Endodermal cell (in vitro differentiated cells): ENCODE measurements around the gene PSMA7. TPM values are rescaled to one million over a fixed set of nuclear protein-coding genes. Genes with fewer than 3 reads are reported as not detected.
"Not testable (repeated sequence)": the region's sequence is repeated elsewhere in the genome, so short reads cannot be mapped to it uniquely, and the experiment has no call there.

Experiments used
- DNase-seq: peaks from one replicate; pipeline ENCODE4 v3.0.0-alpha.2; 2017
- H3K27ac ChIP-seq: 2 replicates; pipeline ENCODE4 v1.5.1; 2013; ENCODE audit warnings: mild to moderate bottlenecking, low read depth, low read length, moderate library complexity
- H3K27me3 ChIP-seq: 2 replicates; pipeline ENCODE4 v1.6.1; 2013; ENCODE audit warnings: mild to moderate bottlenecking, low read length, moderate library complexity; ENCODE audit not compliant: insufficient read depth, control insufficient read depth, poor library complexity, severe bottlenecking
- H3K36me3 ChIP-seq: 2 replicates; pipeline ENCODE4 v1.7.0; 2013; ENCODE audit warnings: mild to moderate bottlenecking, low read length, moderate library complexity; ENCODE audit not compliant: control insufficient read depth, insufficient read depth
- H3K4me1 ChIP-seq: one replicate; pipeline ENCODE4 v1.7.0; 2013; ENCODE audit warnings: low read length; ENCODE audit not compliant: control insufficient read depth, insufficient read depth
- H3K4me3 ChIP-seq: 2 replicates; pipeline ENCODE4 v1.5.1; 2013; ENCODE audit warnings: mild to moderate bottlenecking, low read length, moderate library complexity
- H3K9ac ChIP-seq: 2 replicates; pipeline ENCODE4 v1.6.1; 2013; ENCODE audit warnings: mild to moderate bottlenecking, low read length, moderate library complexity; ENCODE audit not compliant: poor library complexity, severe bottlenecking; ENCODE audit errors: extremely low read depth
- H3K9me3 ChIP-seq: 2 replicates; pipeline ENCODE4 v1.6.1; 2013; ENCODE audit warnings: mild to moderate bottlenecking, low read length, moderate library complexity; ENCODE audit not compliant: control insufficient read depth
- H3K27ac Mint-ChIP-seq: 2 replicates; pipeline ENCODE4 v1.8.0; 2020; ENCODE audit warnings: mixed read lengths
- H3K27me3 Mint-ChIP-seq: 2 replicates; pipeline ENCODE4 v1.8.0; 2021; ENCODE audit warnings: mild to moderate bottlenecking, mixed read lengths; ENCODE audit not compliant: insufficient read depth
- H3K36me3 Mint-ChIP-seq: 2 replicates; pipeline ENCODE4 v1.8.0; 2020; ENCODE audit warnings: low read depth, mixed read lengths
- H3K4me1 Mint-ChIP-seq: 2 replicates; pipeline ENCODE4 v1.8.0; 2020; ENCODE audit warnings: mixed read lengths
- H3K4me3 Mint-ChIP-seq: 2 replicates; pipeline ENCODE4 v1.8.0; 2020; ENCODE audit warnings: mild to moderate bottlenecking, moderate library complexity, mixed read lengths
- H3K9me3 Mint-ChIP-seq: 2 replicates; pipeline ENCODE4 v1.8.0; 2020; ENCODE audit warnings: mild to moderate bottlenecking, mixed read lengths
- CTCF ChIP-seq: fragments of 200-600 bp; sonication (generic); conservative IDR thresholded peaks from 2 replicates; pipeline ENCODE4 v1.5.0; 2021; ENCODE audit warnings: antibody characterized with exemption, mild to moderate bottlenecking
- WGBS, 2 experiments: methylation state at CpG; one replicate each; pipeline versions ENCODE4 v1.1.5 to v1.1.7; 2013; ENCODE audit warnings: missing lambda C conversion rate in 2 of 2, mixed read lengths in 1 of 2; ENCODE audit not compliant: insufficient coverage in 1 of 2, insufficient read length in 1 of 2; 5-methylcytosine and 5-hydroxymethylcytosine counted together
- total RNA-seq, 2 donors: library from RNA; stranded (reverse); fragmentation: NEBNext Ultra II Directional in 1 of 2; extraction: Animal tissue kit (Norgen Biotek cat#: 25700) in 1 of 2; gene quantifications; 2 replicates in 1 of 2; 3 replicates in 1 of 2; pipeline ENCODE4 v1.2.1, GENCODE V29; 2021

The PSMA7 gene
- total RNA-seq, 2 donors from 2014 or later, result 279 to 280 TPM

DNA sequence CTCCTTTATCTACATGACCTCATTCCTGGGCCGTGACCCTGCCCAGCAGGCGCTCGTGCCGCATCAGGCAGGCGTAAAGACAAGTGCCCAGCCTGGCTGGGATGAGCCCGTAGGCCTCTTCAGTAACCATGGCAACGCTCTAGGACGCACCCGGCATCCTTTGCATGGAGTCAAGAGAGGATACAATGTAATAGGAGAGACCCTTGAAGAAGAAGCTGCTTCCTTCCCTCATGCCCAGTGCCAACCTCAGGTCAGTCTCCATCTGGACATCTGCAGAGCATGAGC is 25.9 kb downstream of the PSMA7 start:
- no peak overlapping the region for H3K27ac ChIP-seq
- no peak overlapping the region for H3K4me3 ChIP-seq
- no peaks in the 10 kb centered on the region for H3K36me3 Mint-ChIP-seq
- TF ChIP-seq CTCF, result no peak
- no peak overlapping the region for H3K9ac ChIP-seq
- no peak overlapping the region for H3K4me3 Mint-ChIP-seq
- H3K4me1 ChIP-seq, result no peaks in the 10 kb centered on the region
- no peaks in the 10 kb centered on the region for H3K9me3 ChIP-seq
- peaks cover 4% of the 10 kb centered on the region for H3K9me3 Mint-ChIP-seq
- H3K27ac Mint-ChIP-seq, result no peak overlapping the region
- H3K27me3 ChIP-seq, result no peaks in the 10 kb centered on the region
- peaks cover 7% of the 10 kb centered on the region for H3K4me1 Mint-ChIP-seq
- peaks cover 22% of the 10 kb centered on the region for H3K27me3 Mint-ChIP-seq
- no peaks in the 10 kb centered on the region for H3K36me3 ChIP-seq
- no peak for DNase-seq
- WGBS, 2 experiments, result 71% methylated on average over 4 to 9 of the region's 9 CpGs

GRCh38 chr20:62116558-62117361 is 26.4 kb downstream of the PSMA7 start:
- no peak for TF ChIP-seq CTCF
- DNase-seq, result no peak
- H3K27ac ChIP-seq, result peak overlapping the region; percentile 22
- H3K9me3 ChIP-seq, result no peaks in the 10 kb centered on the region
- WGBS, 2 experiments, result 92 to 96% methylated on average over 27 to 36 of the region's 38 CpGs
- no peaks in the 10 kb centered on the region for H3K4me1 ChIP-seq
- Mint-ChIP-seq H3K36me3 (no peaks in the 10 kb centered on the region), H3K27ac (no peak overlapping the region), H3K27me3 (peaks cover 22% of the 10 kb centered on the region), H3K4me3 (no peak overlapping the region), H3K4me1 (peaks cover 7% of the 10 kb centered on the region), H3K9me3 (peaks cover 7% of the 10 kb centered on the region)
- H3K36me3 ChIP-seq, result no peaks in the 10 kb centered on the region
- H3K27me3 ChIP-seq, result no peaks in the 10 kb centered on the region
- H3K4me3 ChIP-seq, result no peak overlapping the region
- H3K9ac ChIP-seq, result no peak overlapping the region

- H3K4me3 ChIP-seq, H3K36me3 ChIP-seq, DNase-seq, H3K9ac ChIP-seq, H3K27ac Mint-ChIP-seq, H3K36me3 Mint-ChIP-seq, H3K27ac ChIP-seq, H3K4me1 Mint-ChIP-seq, H3K27me3 ChIP-seq, H3K4me3 Mint-ChIP-seq, H3K4me1 ChIP-seq, H3K9me3 ChIP-seq: not testable (repeated sequence)
- 95 to 100% methylated on average over 2 to 7 of the region's 7 CpGs for WGBS, 2 experiments
- Mint-ChIP-seq H3K9me3 (peaks cover 14% of the 10 kb centered on the region), H3K27me3 (peaks cover 22% of the 10 kb centered on the region)
These were observed 27.3 kb downstream of the PSMA7 start for GRCh38 chr20:62115800-62116407.
